Neural cell (in vitro differentiated cells): Measurements from ENCODE around the gene ATAD2B. TPM values are rescaled to one million over a fixed set of nuclear protein-coding genes. Genes with fewer than 3 reads are reported as not detected.

Experiments used
- H2AFZ ChIP-seq: fragments of 200-600, 300-800 bp; sonication (generic), shearing (Covaris generic); 2 replicates; pipeline ENCODE4 v1.6.0; 2014; ENCODE audit warnings: low read depth, mild to moderate bottlenecking, antibody characterized with exemption, low read length, moderate library complexity
- H3F3A ChIP-seq: fragments of 200-600 bp; shearing (Covaris generic); 2 replicates; pipeline ENCODE4 v1.6.1; 2016; ENCODE audit warnings: mild to moderate bottlenecking, moderate library complexity, mixed read lengths, antibody characterized with exemption, low read length; ENCODE audit not compliant: insufficient read depth, poor library complexity, severe bottlenecking
- H3K27ac ChIP-seq: fragments of 200-600, 300-800 bp; sonication (generic), shearing (Covaris generic); 2 replicates; pipeline ENCODE4 v1.5.1; 2014; ENCODE audit warnings: mild to moderate bottlenecking, low read length, moderate library complexity
- H3K27me3 ChIP-seq: fragments of 300-800, 200-600 bp; sonication (generic), shearing (Covaris generic); 2 replicates; pipeline ENCODE4 v1.6.0; 2014; ENCODE audit warnings: mild to moderate bottlenecking, low read depth, low read length, moderate library complexity; ENCODE audit not compliant: insufficient read depth
- H3K36me3 ChIP-seq: fragments of 300-800, 200-600 bp; sonication (generic), shearing (Covaris generic); 2 replicates; pipeline ENCODE4 v1.5.1; 2014; ENCODE audit warnings: mild to moderate bottlenecking, antibody characterized with exemption, low read length, moderate library complexity; ENCODE audit not compliant: insufficient read depth
- H3K4me2 ChIP-seq: fragments of 300-800, 200-600 bp; sonication (generic), shearing (Covaris generic); 2 replicates; pipeline ENCODE4 v1.6.0; 2014; ENCODE audit warnings: mild to moderate bottlenecking, low read length
- H3K4me3 ChIP-seq: fragments of 300-800, 200-600 bp; sonication (generic), shearing (Covaris generic); 2 replicates; pipeline ENCODE4 v1.5.1; 2014; ENCODE audit warnings: mild to moderate bottlenecking, low read length, moderate library complexity
- H3K79me2 ChIP-seq: fragments of 200-600 bp; shearing (Covaris generic); replicated peaks from 2 replicates; pipeline ENCODE4 v1.6.0; 2014; ENCODE audit warnings: mild to moderate bottlenecking, low read length, moderate library complexity; ENCODE audit not compliant: insufficient read depth
- H3K9ac ChIP-seq: fragments of 300-800, 200-600 bp; sonication (generic), shearing (Covaris generic); 2 replicates; pipeline ENCODE4 v1.6.1; 2016; ENCODE audit warnings: mild to moderate bottlenecking, low read length, mixed read lengths
- H3K9me2 ChIP-seq: fragments of 200-600 bp; shearing (Covaris generic); 2 replicates; pipeline ENCODE4 v1.6.1; 2016; ENCODE audit warnings: mild to moderate bottlenecking, low read length, mixed read lengths; ENCODE audit not compliant: insufficient read depth
- H3K9me3 ChIP-seq: fragments of 200-600, 300-800 bp; sonication (generic), shearing (Covaris generic); 2 replicates; pipeline ENCODE4 v1.6.1; 2016; ENCODE audit warnings: mild to moderate bottlenecking, mixed run types, low read length, moderate library complexity, mixed read lengths
- H4K20me1 ChIP-seq: fragments of 200-600 bp; shearing (Covaris generic); 2 replicates; pipeline ENCODE4 v1.6.1; 2016; ENCODE audit warnings: mild to moderate bottlenecking, mixed run types; ENCODE audit not compliant: insufficient read depth
- EP300 ChIP-seq: fragments of 450-650 bp; conservative IDR thresholded peaks from 2 replicates; pipeline ENCODE4 v1.6.1; 2014; ENCODE audit warnings: antibody characterized with exemption, mild to moderate bottlenecking, moderate library complexity; ENCODE audit not compliant: poor library complexity, severe bottlenecking
- EZH2 ChIP-seq: fragments of 200-600, 300-800 bp; shearing (Covaris generic), sonication (generic); IDR thresholded peaks from 2 replicates; pipeline ENCODE4 v1.6.1; 2014; ENCODE audit warnings: antibody characterized with exemption, low read length, borderline replicate concordance, mild to moderate bottlenecking; ENCODE audit not compliant: insufficient read depth, poor library complexity, severe bottlenecking
- MXI1 ChIP-seq: fragments of 450-650 bp; conservative IDR thresholded peaks from 2 replicates; pipeline ENCODE4 v1.6.1; 2014; ENCODE audit warnings: antibody characterized with exemption, mild to moderate bottlenecking; ENCODE audit not compliant: poor library complexity, severe bottlenecking
- POLR2AphosphoS5 ChIP-seq: IDR thresholded peaks from 2 replicates; pipeline ENCODE4 v1.6.1; 2012
- RAD21 ChIP-seq: fragments of 450-650 bp; conservative IDR thresholded peaks from 2 replicates; pipeline ENCODE4 v1.6.1; 2014; ENCODE audit warnings: antibody characterized with exemption, mild to moderate bottlenecking, moderate library complexity
- SMC3 ChIP-seq: fragments of 450-650 bp; conservative IDR thresholded peaks from 2 replicates; pipeline ENCODE4 v1.6.1; 2014; ENCODE audit warnings: antibody characterized with exemption, mild to moderate bottlenecking, moderate library complexity; ENCODE audit not compliant: poor library complexity
- TAF1 ChIP-seq: IDR thresholded peaks from 2 replicates; pipeline ENCODE4 v1.6.1; 2012; ENCODE audit warnings: low read depth
- polyA plus RNA-seq: library from polyadenylated mRNA; depleted of rRNA; stranded (reverse); fragments of >200 nt; gene quantifications from 2 replicates; pipeline ENCODE4 v1.2.3, GENCODE V29; 2014
- TF ChIP-seq, protein P1 (sequence below): fragments of 450-650 bp; IDR thresholded peaks from 2 replicates; pipeline ENCODE4 v1.5.1; 2014; ENCODE audit warnings: antibody characterized with exemption, mild to moderate bottlenecking, moderate library complexity; ENCODE audit not compliant: poor library complexity, severe bottlenecking
- TF ChIP-seq, protein P2 (sequence below): IDR thresholded peaks from 2 replicates; pipeline ENCODE4 v1.6.1; 2012; ENCODE audit warnings: borderline replicate concordance

ATAD2B gene
- polyA plus RNA-seq, 1 donor from 2014 or later = 37.6 TPM

DNA sequence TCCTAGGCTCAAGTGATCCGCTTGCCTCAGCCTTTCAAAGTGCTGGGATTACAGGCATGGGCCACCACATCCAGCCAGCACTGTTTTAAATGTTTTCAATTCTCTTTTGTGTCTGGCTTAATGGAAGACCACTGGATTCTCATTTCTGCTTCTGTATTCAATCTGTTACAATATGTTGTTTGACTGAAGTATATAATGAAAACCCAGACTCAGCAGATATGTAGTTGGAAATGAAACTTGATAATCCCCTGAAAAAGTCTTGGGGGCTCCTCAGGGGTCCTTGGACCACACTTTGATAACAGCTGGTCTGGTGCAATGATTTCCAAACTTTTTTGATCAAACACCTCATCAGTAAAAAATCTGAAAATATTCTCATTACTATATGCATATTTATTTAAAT lies 132.7 kb downstream of the ATAD2B start:
- TF ChIP-seq EZH2 = no peak
- TF ChIP-seq POLR2AphosphoS5 = no peak
- no peak for TF ChIP-seq EP300
- TF ChIP-seq, protein P1, sequence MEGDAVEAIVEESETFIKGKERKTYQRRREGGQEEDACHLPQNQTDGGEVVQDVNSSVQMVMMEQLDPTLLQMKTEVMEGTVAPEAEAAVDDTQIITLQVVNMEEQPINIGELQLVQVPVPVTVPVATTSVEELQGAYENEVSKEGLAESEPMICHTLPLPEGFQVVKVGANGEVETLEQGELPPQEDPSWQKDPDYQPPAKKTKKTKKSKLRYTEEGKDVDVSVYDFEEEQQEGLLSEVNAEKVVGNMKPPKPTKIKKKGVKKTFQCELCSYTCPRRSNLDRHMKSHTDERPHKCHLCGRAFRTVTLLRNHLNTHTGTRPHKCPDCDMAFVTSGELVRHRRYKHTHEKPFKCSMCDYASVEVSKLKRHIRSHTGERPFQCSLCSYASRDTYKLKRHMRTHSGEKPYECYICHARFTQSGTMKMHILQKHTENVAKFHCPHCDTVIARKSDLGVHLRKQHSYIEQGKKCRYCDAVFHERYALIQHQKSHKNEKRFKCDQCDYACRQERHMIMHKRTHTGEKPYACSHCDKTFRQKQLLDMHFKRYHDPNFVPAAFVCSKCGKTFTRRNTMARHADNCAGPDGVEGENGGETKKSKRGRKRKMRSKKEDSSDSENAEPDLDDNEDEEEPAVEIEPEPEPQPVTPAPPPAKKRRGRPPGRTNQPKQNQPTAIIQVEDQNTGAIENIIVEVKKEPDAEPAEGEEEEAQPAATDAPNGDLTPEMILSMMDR = no peak
- TF ChIP-seq, protein P2, sequence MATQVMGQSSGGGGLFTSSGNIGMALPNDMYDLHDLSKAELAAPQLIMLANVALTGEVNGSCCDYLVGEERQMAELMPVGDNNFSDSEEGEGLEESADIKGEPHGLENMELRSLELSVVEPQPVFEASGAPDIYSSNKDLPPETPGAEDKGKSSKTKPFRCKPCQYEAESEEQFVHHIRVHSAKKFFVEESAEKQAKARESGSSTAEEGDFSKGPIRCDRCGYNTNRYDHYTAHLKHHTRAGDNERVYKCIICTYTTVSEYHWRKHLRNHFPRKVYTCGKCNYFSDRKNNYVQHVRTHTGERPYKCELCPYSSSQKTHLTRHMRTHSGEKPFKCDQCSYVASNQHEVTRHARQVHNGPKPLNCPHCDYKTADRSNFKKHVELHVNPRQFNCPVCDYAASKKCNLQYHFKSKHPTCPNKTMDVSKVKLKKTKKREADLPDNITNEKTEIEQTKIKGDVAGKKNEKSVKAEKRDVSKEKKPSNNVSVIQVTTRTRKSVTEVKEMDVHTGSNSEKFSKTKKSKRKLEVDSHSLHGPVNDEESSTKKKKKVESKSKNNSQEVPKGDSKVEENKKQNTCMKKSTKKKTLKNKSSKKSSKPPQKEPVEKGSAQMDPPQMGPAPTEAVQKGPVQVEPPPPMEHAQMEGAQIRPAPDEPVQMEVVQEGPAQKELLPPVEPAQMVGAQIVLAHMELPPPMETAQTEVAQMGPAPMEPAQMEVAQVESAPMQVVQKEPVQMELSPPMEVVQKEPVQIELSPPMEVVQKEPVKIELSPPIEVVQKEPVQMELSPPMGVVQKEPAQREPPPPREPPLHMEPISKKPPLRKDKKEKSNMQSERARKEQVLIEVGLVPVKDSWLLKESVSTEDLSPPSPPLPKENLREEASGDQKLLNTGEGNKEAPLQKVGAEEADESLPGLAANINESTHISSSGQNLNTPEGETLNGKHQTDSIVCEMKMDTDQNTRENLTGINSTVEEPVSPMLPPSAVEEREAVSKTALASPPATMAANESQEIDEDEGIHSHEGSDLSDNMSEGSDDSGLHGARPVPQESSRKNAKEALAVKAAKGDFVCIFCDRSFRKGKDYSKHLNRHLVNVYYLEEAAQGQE = no peak
- TF ChIP-seq TAF1 = no peak
- no peak for TF ChIP-seq RAD21
- TF ChIP-seq MXI1 = no peak
- no peak for TF ChIP-seq SMC3
- H4K20me1 ChIP-seq = no peaks in the 10 kb centered on the region
- peaks cover 3% of the 10 kb centered on the region for H3K36me3 ChIP-seq
- no peak overlapping the region for H3K27ac ChIP-seq
- H3K4me3 ChIP-seq = no peak overlapping the region
- no peak overlapping the region for H3K4me2 ChIP-seq
- no peaks in the 10 kb centered on the region for H3F3A ChIP-seq
- peaks cover 5% of the 10 kb centered on the region for H3K79me2 ChIP-seq
- no peak overlapping the region for H3K9ac ChIP-seq
- no peak overlapping the region for H2AFZ ChIP-seq
- H3K9me2 ChIP-seq = no peaks in the 10 kb centered on the region
- no peaks in the 10 kb centered on the region for H3K27me3 ChIP-seq
- no peaks in the 10 kb centered on the region for H3K9me3 ChIP-seq

- TF ChIP-seq RAD21 = no peak
- TF ChIP-seq, protein P2 = no peak
- TF ChIP-seq EZH2 = no peak
- TF ChIP-seq POLR2AphosphoS5 = no peak
- TF ChIP-seq, protein P1 = no peak
- no peak for TF ChIP-seq SMC3
- Histone ChIP-seq H4K20me1 (no peaks in the 10 kb centered on the region), H3K36me3 (peaks cover 3% of the 10 kb centered on the region), H3F3A (no peaks in the 10 kb centered on the region), H2AFZ (no peak overlapping the region), H3K4me3 (no peak overlapping the region), H3K9ac (no peak overlapping the region), H3K79me2 (peaks cover 3% of the 10 kb centered on the region), H3K27me3 (no peaks in the 10 kb centered on the region), H3K27ac (no peak overlapping the region), H3K9me2 (no peaks in the 10 kb centered on the region), H3K4me2 (no peak overlapping the region), H3K9me3 (no peaks in the 10 kb centered on the region)
Observed at GRCh38 chr2:23793476-23793875, 133.4 kb downstream of the ATAD2B start.
